Thyroid gland (tissue), 4 donors: ENCODE data around the gene SUPT6H. TPM values are rescaled to one million over a fixed set of nuclear protein-coding genes. Genes with fewer than 3 reads are reported as not detected.
A peak's percentile ranks its signal among the peaks of the same experiment; 100 is the strongest.
"Not testable (repeated sequence)": the region's sequence is repeated elsewhere in the genome, so short reads cannot be mapped to it uniquely, and the experiment has no call there.

Experiments
- DNase-seq, 2 donors: peaks; one replicate each; pipeline ENCODE4 v3.0.0-alpha.2; 2019
- H3K27ac ChIP-seq, 3 donors: fragments of 200-600 bp; sonication (generic); 1 replicate in 2 of 3; 2 replicates in 1 of 3; pipeline ENCODE4 v1.5.1; 2016 to 2019; ENCODE audit warnings: mild to moderate bottlenecking in 1 of 3, moderate library complexity in 1 of 3
- H3K27me3 ChIP-seq: fragments of 200-600 bp; sonication (generic); one replicate; pipeline ENCODE4 v1.5.1; 2019
- H3K36me3 ChIP-seq, 2 donors: fragments of 200-600 bp; sonication (generic); one replicate each; pipeline ENCODE4 v1.5.1; 2016 to 2019
- H3K4me1 ChIP-seq, 2 donors: fragments of 200-600 bp; sonication (generic); one replicate each; pipeline ENCODE4 v1.5.1; 2017 to 2019
- H3K4me3 ChIP-seq, 3 donors: fragments of 200-600 bp; sonication (generic); replicated peaks in 1 of 3; 1 replicate in 2 of 3; 2 replicates in 1 of 3; pipeline ENCODE4 v1.5.1; 2016; ENCODE audit warnings: mild to moderate bottlenecking in 1 of 3
- H3K9me3 ChIP-seq: fragments of 200-600 bp; sonication (generic); one replicate; pipeline ENCODE4 v1.5.1; 2017
- CTCF ChIP-seq, 6 experiments: fragments of 200-600 bp in 3 of 6; fragments of 450-650 bp in 3 of 6; sonication (generic) in 3 of 6; IDR thresholded peaks; one replicate each; pipeline ENCODE4 v1.5.1; 2016 to 2019; ENCODE audit warnings: antibody characterized with exemption in 6 of 6, mild to moderate bottlenecking in 2 of 6, inconsistent platforms in 1 of 6, moderate library complexity in 1 of 6
- POLR2A ChIP-seq, 2 donors: fragments of 450-650 bp; IDR thresholded peaks; one replicate each; pipeline ENCODE4 v1.6.1; 2017; ENCODE audit warnings: antibody characterized with exemption in 2 of 2, mild to moderate bottlenecking in 2 of 2, moderate library complexity in 1 of 2
- WGBS, 2 donors: methylation state at CpG; one replicate each; pipeline ENCODE4 v1.1.5; 2017; 5-methylcytosine and 5-hydroxymethylcytosine counted together
- intact Hi-C: fragments of 100-400 bp; cut with DNase I; formaldehyde crosslinking; loops from one replicate; pipeline ENCODE4 v1.15.1; 2023
- total RNA-seq, 4 donors: library from RNA; depleted of rRNA; stranded (reverse); fragments of >200 nt; gene quantifications; one replicate each; pipeline ENCODE4 v1.2.3, GENCODE V29; 2016

SUPT6H gene
- total RNA-seq, 4 donors from 2014 or later, result 49.2 to 117 (median 61.6) TPM

DNA sequence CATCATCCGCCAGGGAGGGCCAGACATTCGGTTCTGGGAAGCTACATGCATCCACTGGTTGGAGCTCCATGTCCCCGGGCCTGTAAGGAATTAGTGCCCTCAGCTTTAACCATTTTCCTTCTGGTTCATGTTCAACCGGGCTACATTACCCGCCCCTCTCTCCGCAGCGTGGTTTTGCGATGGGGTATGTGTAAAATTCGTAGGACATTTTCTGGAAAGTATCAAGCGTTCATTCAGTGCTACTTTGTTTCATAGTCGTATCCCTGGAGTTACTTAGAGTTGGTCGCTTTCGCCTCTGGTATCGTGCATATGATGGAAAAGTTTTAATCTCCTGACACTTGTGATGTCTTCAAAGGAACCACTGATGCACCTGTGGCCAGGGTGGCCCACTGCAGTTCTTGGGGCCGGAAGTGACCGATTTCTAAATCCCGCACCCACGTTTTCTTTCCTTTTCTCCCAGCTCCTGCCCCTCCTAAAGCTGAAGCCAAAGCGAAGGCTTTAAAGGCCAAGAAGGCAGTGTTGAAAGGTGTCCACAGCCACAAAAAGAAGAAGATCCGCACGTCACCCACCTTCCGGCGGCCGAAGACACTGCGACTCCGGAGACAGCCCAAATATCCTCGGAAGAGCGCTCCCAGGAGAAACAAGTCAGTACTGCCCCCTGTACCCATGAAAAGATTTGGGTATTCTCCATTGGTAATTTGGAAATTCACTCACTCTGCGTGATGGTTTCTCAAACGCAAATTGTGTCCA lies 58.4 kb downstream of the SUPT6H start:
- no peak for TF ChIP-seq POLR2A (IDR thresholded peaks at IDR 0.05)
- no peak for TF ChIP-seq CTCF (IDR thresholded peaks at IDR 0.05)
- intact Hi-C loops, result no loop called here
- H3K4me1 ChIP-seq, result peaks cover 39 to 49% of the 10 kb centered on the region in 2 donors

GRCh38 chr17:28720997-28721329 lies 59.0 kb downstream of the SUPT6H start:
- peaks cover 42 to 49% of the 10 kb centered on the region in 2 donors for H3K4me1 ChIP-seq
- H3K9me3 ChIP-seq, intact Hi-C loops, H3K27me3 ChIP-seq, DNase-seq: not testable (repeated sequence)
- peak overlapping the region in 1 of 3 donors; percentile 86 for H3K4me3 ChIP-seq
- H3K36me3 ChIP-seq, result peaks cover 33 to 36% of the 10 kb centered on the region in 2 donors
- H3K27ac ChIP-seq, result peak overlapping the region in 1 of 3 donors; percentile 86
- WGBS, 2 donors, result 39 to 47% methylated on average over 19 of the region's 19 CpGs

More for the DNA sequence above, 58.4 kb downstream of the SUPT6H start:
- WGBS, 2 donors, result 6 to 11% methylated on average over 27 to 30 of the region's 30 CpGs
- DNase-seq, result no peak
- Histone ChIP-seq H3K27me3 (no peaks in the 10 kb centered on the region), H3K36me3 (peaks cover 33 to 36% of the 10 kb centered on the region in 2 donors), H3K9me3 (no peaks in the 10 kb centered on the region), H3K27ac (peak overlapping the region; percentile 54 to 89 (median 86)), H3K4me3 (peak overlapping the region; percentile 71 to 97 (median 86))

DNA sequence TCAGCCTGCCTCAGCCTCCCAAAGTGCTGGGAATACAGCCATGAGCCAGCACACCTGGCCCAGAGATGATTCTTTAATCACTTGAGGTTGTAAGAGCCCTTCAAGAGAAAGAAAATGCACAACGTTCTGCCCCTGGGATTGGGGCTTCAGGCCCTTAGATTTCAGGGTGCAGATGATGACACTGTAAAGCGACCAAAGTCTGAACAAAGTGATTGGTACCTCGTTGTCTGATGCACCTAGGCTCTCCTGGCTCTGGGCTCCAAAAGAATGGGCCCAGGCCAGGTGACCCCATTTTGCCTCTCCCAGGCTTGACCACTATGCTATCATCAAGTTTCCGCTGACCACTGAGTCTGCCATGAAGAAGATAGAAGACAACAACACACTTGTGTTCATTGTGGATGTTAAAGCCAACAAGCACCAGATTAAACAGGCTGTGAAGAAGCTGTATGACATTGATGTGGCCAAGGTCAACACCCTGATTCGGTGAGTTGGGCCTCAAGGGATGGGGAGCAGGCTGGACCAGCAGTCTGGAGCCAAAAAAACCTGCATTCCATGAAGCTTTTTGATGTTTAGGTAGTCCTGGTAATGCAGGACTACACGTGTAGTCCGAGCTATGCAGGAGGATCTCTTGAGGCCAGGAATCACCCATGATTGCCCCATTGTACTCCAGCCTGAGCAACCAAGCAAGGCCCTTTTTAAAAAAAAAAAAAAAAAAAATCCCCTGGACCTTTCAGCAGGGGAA lies 60.6 kb downstream of the SUPT6H start:
- TF ChIP-seq CTCF (IDR thresholded peaks at IDR 0.05), result no peak
- TF ChIP-seq POLR2A (IDR thresholded peaks at IDR 0.05), result no peak
- H3K4me3 ChIP-seq, result no peak overlapping the region
- H3K27ac ChIP-seq, result no peak overlapping the region
- no peaks in the 10 kb centered on the region for H3K27me3 ChIP-seq
- no peak for DNase-seq
- 68 to 71% methylated on average over 7 of the region's 7 CpGs for WGBS, 2 donors
- intact Hi-C loops, result no loop called here
- peaks cover 33 to 36% of the 10 kb centered on the region in 2 donors for H3K36me3 ChIP-seq
- H3K9me3 ChIP-seq, result no peaks in the 10 kb centered on the region
- H3K4me1 ChIP-seq, result peaks cover 36 to 39% of the 10 kb centered on the region in 2 donors

- no peak for TF ChIP-seq POLR2A (IDR thresholded peaks at IDR 0.05)
- TF ChIP-seq CTCF (IDR thresholded peaks at IDR 0.05), result no peak
- intact Hi-C loops, result no loop called here
- WGBS, 2 donors, result 89 to 91% methylated on average over 6 of the region's 6 CpGs
- Histone ChIP-seq H3K4me1 (peaks cover 36 to 39% of the 10 kb centered on the region in 2 donors), H3K4me3 (no peak overlapping the region), H3K27ac (no peak overlapping the region), H3K9me3 (no peaks in the 10 kb centered on the region), H3K27me3 (no peaks in the 10 kb centered on the region), H3K36me3 (peaks cover 33 to 36% of the 10 kb centered on the region in 2 donors)
- no peak for DNase-seq
Measured at GRCh38 chr17:28723159-28723835, 61.3 kb downstream of the SUPT6H start.

GRCh38 chr17:28723836-28724499 lies 62.0 kb downstream of the SUPT6H start:
- peaks cover 29 to 34% of the 10 kb centered on the region in 2 donors for H3K4me1 ChIP-seq
- H3K27me3 ChIP-seq, H3K9me3 ChIP-seq, H3K4me3 ChIP-seq, intact Hi-C loops, DNase-seq, H3K27ac ChIP-seq: not testable (repeated sequence)
- WGBS, 2 donors, result 78 to 82% methylated on average over 4 of the region's 4 CpGs
- peaks cover 33 to 36% of the 10 kb centered on the region in 2 donors for H3K36me3 ChIP-seq
